ENCODE measurements around the gene TMC1.

Gene TMC1

DNA sequence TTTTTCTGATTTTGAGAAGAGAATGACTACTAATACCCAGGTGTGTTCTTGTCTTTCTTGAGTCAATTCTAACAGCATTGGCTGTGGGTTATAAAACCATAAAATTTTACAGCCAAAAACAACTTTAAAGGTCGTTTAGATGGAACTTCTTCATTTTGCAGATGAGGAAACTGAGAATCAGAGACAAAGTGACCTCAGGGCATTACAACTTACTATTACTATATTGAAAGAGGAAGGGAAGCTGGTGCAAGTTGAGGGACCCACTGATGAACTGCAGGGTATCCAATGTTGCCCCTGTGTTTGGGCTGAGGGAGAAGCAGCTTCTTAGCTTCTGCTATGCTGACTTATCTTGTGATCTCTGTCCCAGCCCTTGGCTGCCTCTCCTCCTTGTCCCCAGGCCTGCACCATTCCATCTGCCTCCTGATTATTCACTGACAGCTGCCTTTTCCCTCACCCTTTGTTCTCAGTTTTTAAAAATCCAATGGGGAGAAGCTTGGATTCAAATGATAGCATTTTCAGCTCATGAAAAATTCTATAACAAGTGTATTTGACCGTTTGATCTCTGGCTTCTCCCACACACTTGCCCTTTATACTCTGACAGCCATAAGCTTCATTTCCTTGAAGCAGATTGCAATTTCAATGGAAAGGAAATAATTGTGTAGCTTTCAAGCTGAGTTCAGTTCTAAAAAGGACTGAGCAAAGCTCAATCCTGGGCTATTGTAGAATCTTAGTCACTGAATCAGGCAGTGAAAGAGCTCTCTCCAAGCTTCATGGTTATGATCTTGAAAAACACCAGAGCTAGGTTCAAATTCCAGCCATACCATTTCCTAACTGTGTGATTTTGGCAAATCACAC, 68.5 kb downstream of the TMC1 start:
- intact Hi-C loops (cut with DNase I; ENCODE audit: low total_unique reads), result loop anchor here (10.0 kb wide), 2 partner anchors 225 to 235 kb away; partner anchors contain the start of gene ZFAND5
- H3K4me1 ChIP-seq, result peaks cover 0 to 14% (median 0%) of the 10 kb centered on the region in 4 donors
- no peaks in the 10 kb centered on the region for H3K36me3 ChIP-seq
- no peaks in the 10 kb centered on the region for H3K27me3 ChIP-seq
- no peaks in the 10 kb centered on the region for H3K9me3 ChIP-seq
- no peak for DNase-seq
- no peak overlapping the region for H3K27ac ChIP-seq
- H3K4me3 ChIP-seq, result no peak overlapping the region
- TF ChIP-seq, protein P1, sequence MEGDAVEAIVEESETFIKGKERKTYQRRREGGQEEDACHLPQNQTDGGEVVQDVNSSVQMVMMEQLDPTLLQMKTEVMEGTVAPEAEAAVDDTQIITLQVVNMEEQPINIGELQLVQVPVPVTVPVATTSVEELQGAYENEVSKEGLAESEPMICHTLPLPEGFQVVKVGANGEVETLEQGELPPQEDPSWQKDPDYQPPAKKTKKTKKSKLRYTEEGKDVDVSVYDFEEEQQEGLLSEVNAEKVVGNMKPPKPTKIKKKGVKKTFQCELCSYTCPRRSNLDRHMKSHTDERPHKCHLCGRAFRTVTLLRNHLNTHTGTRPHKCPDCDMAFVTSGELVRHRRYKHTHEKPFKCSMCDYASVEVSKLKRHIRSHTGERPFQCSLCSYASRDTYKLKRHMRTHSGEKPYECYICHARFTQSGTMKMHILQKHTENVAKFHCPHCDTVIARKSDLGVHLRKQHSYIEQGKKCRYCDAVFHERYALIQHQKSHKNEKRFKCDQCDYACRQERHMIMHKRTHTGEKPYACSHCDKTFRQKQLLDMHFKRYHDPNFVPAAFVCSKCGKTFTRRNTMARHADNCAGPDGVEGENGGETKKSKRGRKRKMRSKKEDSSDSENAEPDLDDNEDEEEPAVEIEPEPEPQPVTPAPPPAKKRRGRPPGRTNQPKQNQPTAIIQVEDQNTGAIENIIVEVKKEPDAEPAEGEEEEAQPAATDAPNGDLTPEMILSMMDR (IDR thresholded peaks at IDR 0.05), result no peak

DNA sequence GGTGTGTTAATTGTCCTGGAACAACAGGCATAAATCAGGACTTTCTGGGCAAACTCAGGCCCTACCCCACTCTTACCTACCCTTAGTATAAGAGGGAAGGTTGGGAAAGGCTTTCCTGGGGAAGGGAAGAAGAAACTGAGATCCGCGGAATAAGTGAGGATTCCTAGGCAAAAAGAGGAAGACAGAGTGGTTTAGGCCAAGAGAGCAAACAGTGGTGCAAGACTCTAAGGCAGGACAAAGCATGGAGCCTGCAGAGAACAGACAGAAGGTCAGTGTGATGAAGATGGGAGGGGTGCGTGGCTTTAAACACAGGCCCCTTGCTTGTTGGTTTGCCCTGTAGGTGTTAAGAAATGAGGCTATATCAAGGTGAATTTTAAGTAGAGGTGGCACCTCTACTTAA, 69.4 kb downstream of the TMC1 start:
- Histone ChIP-seq H3K27ac (no peak overlapping the region), H3K9me3 (no peaks in the 10 kb centered on the region), H3K36me3 (no peaks in the 10 kb centered on the region), H3K4me1 (peaks cover 0 to 14% (median 0%) of the 10 kb centered on the region in 4 donors), H3K27me3 (no peaks in the 10 kb centered on the region), H3K4me3 (no peak overlapping the region)
- no peak for DNase-seq
- intact Hi-C loops (cut with DNase I; ENCODE audit: low total_unique reads), result loop anchor here (10.0 kb wide), 2 partner anchors 226 to 234 kb away; partner anchors contain the start of gene ZFAND5
- TF ChIP-seq, protein P1 (IDR thresholded peaks at IDR 0.05), result no peak

DNA sequence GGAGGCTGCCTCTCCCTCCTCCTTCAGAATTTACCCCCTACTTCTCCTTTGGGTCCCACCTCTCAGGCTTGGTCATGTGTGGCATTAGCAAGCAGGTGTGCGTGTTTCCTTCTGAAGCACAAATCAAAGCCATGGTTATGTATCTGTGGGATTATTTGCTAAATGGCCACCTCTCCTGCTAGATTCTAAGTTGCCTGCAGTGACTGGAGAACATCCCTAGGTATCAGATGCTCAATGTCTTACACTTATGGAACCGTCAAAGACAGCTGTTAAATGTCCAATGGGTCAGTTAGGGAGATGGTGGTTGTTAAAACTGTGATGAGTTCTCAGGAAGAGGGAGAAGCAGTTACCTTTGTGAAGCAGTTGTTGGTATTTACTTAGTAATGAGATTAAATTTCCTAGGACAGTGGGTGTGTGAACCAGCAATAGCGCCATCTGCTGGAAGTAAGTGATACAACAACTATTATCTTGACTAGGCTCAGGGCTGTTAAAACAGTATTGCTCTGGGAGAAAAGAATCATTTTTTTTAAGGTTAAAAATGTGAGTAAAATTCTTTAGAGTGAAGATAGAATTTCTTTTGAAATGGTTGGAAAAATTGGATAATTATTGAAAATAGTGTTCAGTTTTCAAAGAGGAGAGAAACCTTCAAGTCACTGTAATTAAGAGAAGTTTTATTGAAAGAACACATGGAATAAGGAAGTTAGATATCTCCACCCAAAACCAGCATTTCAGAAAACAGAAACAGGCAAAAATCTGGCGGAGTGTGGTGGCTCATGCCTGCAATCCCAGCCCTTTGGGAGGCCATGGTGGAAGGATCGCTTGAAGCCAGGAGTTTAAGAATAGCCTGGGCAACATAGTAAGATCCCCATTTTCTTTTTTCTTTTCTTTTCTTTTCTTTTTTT, 71.3 kb downstream of the TMC1 start:
- Histone ChIP-seq H3K4me3 (no peak overlapping the region), H3K36me3 (no peaks in the 10 kb centered on the region), H3K27me3 (no peaks in the 10 kb centered on the region), H3K9me3 (no peaks in the 10 kb centered on the region), H3K27ac (no peak overlapping the region), H3K4me1 (peaks cover 0 to 10% (median 0%) of the 10 kb centered on the region in 4 donors)
- intact Hi-C loops (cut with DNase I; ENCODE audit: low total_unique reads), result loop anchor here (10.0 kb wide), 2 partner anchors 228 to 232 kb away; partner anchors contain the start of gene ZFAND5
- DNase-seq, result no peak
- TF ChIP-seq, protein P1 (IDR thresholded peaks at IDR 0.05), result peak; percentile 72 to 93

DNA sequence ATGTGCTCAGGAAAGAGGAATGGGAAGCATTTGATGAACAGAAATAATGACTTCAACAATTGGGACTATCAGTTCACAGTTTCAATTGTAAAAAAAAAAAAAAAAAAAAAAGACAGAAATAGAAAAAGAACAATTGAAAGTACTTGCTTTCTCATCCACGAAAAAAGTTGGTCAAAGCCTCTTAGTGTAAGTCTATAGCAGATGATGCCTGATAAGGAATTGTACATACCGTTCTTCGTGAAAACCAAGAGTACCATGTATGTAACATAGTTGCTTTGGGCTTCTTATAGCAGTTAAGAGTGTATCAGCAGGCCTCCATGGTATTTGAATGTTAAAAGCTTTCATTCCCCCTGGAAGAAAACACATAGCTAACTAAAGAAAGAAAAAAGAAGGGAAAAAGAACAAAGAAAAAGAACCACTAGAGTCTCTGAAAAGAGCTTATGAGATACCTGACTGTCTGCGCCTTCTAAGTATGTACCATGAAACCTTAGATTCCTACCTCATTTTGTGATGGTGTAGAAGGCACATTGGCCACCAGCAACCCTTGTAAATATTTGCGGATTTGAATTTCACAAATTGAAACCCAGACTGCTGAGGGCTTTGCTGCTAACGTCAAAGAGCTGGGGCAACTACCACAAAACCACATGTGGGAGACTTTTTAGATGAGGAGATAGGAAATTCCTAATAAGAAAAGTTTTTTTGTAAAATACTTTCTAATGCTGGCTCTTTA, 75.2 kb downstream of the TMC1 start:
- no peak overlapping the region for H3K4me3 ChIP-seq
- H3K27ac ChIP-seq, result no peak overlapping the region
- no peak for DNase-seq
- TF ChIP-seq, protein P1 (IDR thresholded peaks at IDR 0.05), result no peak
- no peaks in the 10 kb centered on the region for H3K36me3 ChIP-seq
- intact Hi-C loops (cut with DNase I; ENCODE audit: low total_unique reads), result loop anchor here (5.0 to 10.0 kb wide), 3 partner anchors 228 to 304 kb away; partner anchors contain the start of gene ZFAND5
- peaks cover 0 to 13% (median 0%) of the 10 kb centered on the region in 4 donors for H3K4me1 ChIP-seq
- H3K27me3 ChIP-seq, result no peaks in the 10 kb centered on the region
- H3K9me3 ChIP-seq, result no peaks in the 10 kb centered on the region

DNA sequence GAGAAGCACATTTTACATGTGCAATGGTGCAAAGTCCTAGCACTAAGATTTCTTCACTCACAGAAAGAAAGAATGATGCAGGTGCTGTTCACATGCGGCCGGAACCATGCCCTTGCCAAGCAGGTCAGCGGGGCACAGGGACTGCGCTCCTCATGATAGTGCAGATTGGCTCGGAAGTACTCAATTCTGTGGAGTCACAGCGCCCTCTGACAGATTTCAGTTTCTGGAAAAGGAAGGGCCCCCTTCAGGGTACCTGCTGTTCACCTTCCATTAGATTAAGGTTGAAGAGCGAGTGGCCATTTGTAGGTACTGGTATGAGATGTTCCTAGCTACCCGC, 75.7 kb downstream of the TMC1 start:
- Histone ChIP-seq H3K36me3 (no peaks in the 10 kb centered on the region), H3K27me3 (no peaks in the 10 kb centered on the region), H3K4me1 (peaks cover 0 to 18% (median under 1%) of the 10 kb centered on the region in 4 donors), H3K9me3 (no peaks in the 10 kb centered on the region), H3K4me3 (no peak overlapping the region), H3K27ac (no peak overlapping the region)
- DNase-seq, result no peak
- intact Hi-C loops (cut with DNase I; ENCODE audit: low total_unique reads), result loop anchor here (5.0 to 10.0 kb wide), 3 partner anchors 228 to 305 kb away; partner anchors contain the start of gene ZFAND5
- TF ChIP-seq, protein P1 (IDR thresholded peaks at IDR 0.05), result no peak
